ENCODE data around the gene NPW. TPM values are rescaled to one million over a fixed set of nuclear protein-coding genes. Genes with fewer than 3 reads are reported as not detected.
A peak's percentile ranks its signal among the peaks of the same experiment; 100 is the strongest.

NPW gene
- total and polyA plus RNA-seq, 9 of the 15 experiments (the other 6 are each of a cell fraction or from before 2014, with no cell fraction given) = 0.14 to 4.0 (median 2.6) TPM; not detected in 4

DNA sequence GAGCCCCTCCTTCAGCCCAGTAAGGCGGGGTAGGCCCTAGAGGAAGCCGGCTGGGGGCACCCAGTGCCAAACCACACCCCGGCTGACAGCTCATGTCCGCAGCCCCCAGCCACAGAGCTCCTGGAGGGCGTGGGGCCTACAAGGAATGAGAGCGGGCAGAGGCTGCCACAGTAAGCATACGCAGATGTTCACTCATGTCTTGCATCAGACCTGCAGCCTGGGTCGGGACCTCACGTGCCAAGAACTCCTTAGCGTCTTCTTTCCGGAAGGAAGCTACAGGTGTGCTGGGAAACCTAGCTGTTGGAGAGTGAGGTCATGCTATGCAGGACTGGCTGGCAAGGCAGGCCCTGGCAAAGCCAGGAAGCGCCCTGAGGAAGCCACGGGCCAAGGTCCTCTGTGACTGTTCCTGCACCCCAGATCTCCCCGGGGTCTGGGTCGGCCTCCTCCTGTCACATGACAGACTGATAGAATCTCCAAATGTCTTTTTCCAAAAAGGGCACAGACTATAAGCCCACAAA lies 11.5 kb upstream of the NPW start (continued):
- no peak for TF ChIP-seq HDAC8 (tag; IDR thresholded peaks at IDR 0.05)
- TF ChIP-seq, protein P1, sequence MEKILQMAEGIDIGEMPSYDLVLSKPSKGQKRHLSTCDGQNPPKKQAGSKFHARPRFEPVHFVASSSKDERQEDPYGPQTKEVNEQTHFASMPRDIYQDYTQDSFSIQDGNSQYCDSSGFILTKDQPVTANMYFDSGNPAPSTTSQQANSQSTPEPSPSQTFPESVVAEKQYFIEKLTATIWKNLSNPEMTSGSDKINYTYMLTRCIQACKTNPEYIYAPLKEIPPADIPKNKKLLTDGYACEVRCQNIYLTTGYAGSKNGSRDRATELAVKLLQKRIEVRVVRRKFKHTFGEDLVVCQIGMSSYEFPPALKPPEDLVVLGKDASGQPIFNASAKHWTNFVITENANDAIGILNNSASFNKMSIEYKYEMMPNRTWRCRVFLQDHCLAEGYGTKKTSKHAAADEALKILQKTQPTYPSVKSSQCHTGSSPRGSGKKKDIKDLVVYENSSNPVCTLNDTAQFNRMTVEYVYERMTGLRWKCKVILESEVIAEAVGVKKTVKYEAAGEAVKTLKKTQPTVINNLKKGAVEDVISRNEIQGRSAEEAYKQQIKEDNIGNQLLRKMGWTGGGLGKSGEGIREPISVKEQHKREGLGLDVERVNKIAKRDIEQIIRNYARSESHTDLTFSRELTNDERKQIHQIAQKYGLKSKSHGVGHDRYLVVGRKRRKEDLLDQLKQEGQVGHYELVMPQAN (IDR thresholded peaks at IDR 0.05; ENCODE audit: borderline replicate concordance) = no peak
- TF ChIP-seq, protein P2, sequence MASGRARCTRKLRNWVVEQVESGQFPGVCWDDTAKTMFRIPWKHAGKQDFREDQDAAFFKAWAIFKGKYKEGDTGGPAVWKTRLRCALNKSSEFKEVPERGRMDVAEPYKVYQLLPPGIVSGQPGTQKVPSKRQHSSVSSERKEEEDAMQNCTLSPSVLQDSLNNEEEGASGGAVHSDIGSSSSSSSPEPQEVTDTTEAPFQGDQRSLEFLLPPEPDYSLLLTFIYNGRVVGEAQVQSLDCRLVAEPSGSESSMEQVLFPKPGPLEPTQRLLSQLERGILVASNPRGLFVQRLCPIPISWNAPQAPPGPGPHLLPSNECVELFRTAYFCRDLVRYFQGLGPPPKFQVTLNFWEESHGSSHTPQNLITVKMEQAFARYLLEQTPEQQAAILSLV (tag; IDR thresholded peaks at IDR 0.05) = no peak
- TF ChIP-seq, protein P3, sequence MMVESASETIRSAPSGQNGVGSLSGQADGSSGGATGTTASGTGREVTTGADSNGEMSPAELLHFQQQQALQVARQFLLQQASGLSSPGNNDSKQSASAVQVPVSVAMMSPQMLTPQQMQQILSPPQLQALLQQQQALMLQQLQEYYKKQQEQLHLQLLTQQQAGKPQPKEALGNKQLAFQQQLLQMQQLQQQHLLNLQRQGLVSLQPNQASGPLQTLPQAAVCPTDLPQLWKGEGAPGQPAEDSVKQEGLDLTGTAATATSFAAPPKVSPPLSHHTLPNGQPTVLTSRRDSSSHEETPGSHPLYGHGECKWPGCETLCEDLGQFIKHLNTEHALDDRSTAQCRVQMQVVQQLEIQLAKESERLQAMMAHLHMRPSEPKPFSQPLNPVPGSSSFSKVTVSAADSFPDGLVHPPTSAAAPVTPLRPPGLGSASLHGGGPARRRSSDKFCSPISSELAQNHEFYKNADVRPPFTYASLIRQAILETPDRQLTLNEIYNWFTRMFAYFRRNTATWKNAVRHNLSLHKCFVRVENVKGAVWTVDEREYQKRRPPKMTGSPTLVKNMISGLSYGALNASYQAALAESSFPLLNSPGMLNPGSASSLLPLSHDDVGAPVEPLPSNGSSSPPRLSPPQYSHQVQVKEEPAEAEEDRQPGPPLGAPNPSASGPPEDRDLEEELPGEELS (CRISPR knock-in tag; IDR thresholded peaks at IDR 0.05; ENCODE audit: borderline replicate concordance) = no peak
- no peak for TF ChIP-seq RBM34 (IDR thresholded peaks at IDR 0.05; ENCODE audit: borderline replicate concordance, insufficient read depth, low read length)
- TF ChIP-seq TCF3 (CRISPR knock-in tag; IDR thresholded peaks at IDR 0.05) = no peak
- peak; percentile 62 for TF ChIP-seq RAD51 (IDR thresholded peaks at IDR 0.05; ENCODE audit: borderline replicate concordance, low read depth)
- TF ChIP-seq HSF4 (CRISPR knock-in tag; IDR thresholded peaks at IDR 0.05; ENCODE audit: borderline replicate concordance) = no peak
- TF ChIP-seq NFRKB (IDR thresholded peaks at IDR 0.05; ENCODE audit: low read depth) = no peak
- TF ChIP-seq, protein P4, sequence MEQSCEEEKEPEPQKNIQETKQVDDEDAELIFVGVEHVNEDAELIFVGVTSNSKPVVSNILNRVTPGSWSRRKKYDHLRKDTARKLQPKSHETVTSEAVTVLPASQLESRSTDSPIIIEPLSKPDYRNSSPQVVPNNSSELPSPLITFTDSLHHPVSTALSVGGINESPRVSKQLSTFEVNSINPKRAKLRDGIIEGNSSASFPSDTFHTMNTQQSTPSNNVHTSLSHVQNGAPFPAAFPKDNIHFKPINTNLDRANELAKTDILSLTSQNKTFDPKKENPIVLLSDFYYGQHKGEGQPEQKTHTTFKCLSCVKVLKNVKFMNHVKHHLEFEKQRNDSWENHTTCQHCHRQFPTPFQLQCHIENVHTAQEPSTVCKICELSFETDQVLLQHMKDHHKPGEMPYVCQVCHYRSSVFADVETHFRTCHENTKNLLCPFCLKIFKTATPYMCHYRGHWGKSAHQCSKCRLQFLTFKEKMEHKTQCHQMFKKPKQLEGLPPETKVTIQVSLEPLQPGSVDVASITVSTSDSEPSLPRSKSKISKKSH (CRISPR knock-in tag; IDR thresholded peaks at IDR 0.05) = no peak
- TF ChIP-seq DMBX1 (CRISPR knock-in tag; IDR thresholded peaks at IDR 0.05; ENCODE audit: borderline replicate concordance) = no peak
- TF ChIP-seq, protein P5, sequence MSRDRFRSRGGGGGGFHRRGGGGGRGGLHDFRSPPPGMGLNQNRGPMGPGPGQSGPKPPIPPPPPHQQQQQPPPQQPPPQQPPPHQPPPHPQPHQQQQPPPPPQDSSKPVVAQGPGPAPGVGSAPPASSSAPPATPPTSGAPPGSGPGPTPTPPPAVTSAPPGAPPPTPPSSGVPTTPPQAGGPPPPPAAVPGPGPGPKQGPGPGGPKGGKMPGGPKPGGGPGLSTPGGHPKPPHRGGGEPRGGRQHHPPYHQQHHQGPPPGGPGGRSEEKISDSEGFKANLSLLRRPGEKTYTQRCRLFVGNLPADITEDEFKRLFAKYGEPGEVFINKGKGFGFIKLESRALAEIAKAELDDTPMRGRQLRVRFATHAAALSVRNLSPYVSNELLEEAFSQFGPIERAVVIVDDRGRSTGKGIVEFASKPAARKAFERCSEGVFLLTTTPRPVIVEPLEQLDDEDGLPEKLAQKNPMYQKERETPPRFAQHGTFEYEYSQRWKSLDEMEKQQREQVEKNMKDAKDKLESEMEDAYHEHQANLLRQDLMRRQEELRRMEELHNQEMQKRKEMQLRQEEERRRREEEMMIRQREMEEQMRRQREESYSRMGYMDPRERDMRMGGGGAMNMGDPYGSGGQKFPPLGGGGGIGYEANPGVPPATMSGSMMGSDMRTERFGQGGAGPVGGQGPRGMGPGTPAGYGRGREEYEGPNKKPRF (IDR thresholded peaks at IDR 0.05; ENCODE audit: low read depth, low read length) = no peak
- TF ChIP-seq, protein P6, sequence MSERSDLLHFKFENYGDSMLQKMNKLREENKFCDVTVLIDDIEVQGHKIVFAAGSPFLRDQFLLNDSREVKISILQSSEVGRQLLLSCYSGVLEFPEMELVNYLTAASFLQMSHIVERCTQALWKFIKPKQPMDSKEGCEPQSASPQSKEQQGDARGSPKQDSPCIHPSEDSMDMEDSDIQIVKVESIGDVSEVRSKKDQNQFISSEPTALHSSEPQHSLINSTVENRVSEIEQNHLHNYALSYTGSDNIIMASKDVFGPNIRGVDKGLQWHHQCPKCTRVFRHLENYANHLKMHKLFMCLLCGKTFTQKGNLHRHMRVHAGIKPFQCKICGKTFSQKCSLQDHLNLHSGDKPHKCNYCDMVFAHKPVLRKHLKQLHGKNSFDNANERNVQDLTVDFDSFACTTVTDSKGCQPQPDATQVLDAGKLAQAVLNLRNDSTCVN (CRISPR knock-in tag; IDR thresholded peaks at IDR 0.05) = no peak
- TF ChIP-seq ZNF408 (CRISPR knock-in tag; IDR thresholded peaks at IDR 0.05; ENCODE audit: low read depth) = no peak

Measured in K562 (cell line).